ENCODE results near the gene TMOD1. TPM values are rescaled to one million over a fixed set of nuclear protein-coding genes. Genes with fewer than 3 reads are reported as not detected.

Gene TMOD1
- total and polyA plus RNA-seq, 2 of the 8 experiments (the other 6 are each of a cell fraction or from before 2014, with no cell fraction given), result 0.17 to 0.88 TPM

GRCh38 chr9:97502222-97502983 lies 937 bp downstream of the TMOD1 start (continued):
- peak; percentile 62; the same call in 1 of the 2 replicates for TF ChIP-seq E2F6 (IDR thresholded peaks at IDR 0.05)
- TF ChIP-seq MAX (IDR thresholded peaks at IDR 0.05), result peak; percentile 13
- TF ChIP-seq NRF1 (IDR thresholded peaks at IDR 0.05; ENCODE audit: low read depth, low read length), result 0 out of 2 replicates have a peak, but pooled peaks have one; percentile 6
- TF ChIP-seq KDM5A (IDR thresholded peaks at IDR 0.05; ENCODE audit: low read length), result no peak
- no peak for TF ChIP-seq TAF7 (optimal IDR thresholded peaks at IDR 0.05; ENCODE audit: borderline replicate concordance, low read depth, low read length)
- peak; percentile 85 for TF ChIP-seq EZH2 (IDR thresholded peaks at IDR 0.05; ENCODE audit: low read depth, low read length, severe bottlenecking)
- TF ChIP-seq SUZ12 (IDR thresholded peaks at IDR 0.05; ENCODE audit: low read length), result peak; percentile 87
- TF ChIP-seq BCL11A (IDR thresholded peaks at IDR 0.05; ENCODE audit: low read depth in 2 of 2, low read length in 2 of 2), result no peak
- TF ChIP-seq TAF1 (IDR thresholded peaks at IDR 0.05; ENCODE audit: low read depth, low read length), result no peak
- no peak for TF ChIP-seq CHD1 (IDR thresholded peaks at IDR 0.05; ENCODE audit: low read depth, low read length)
- no peak for TF ChIP-seq RXRA (IDR thresholded peaks at IDR 0.05; ENCODE audit: insufficient read depth, low read depth, low read length)
- TF ChIP-seq HDAC2 (IDR thresholded peaks at IDR 0.05; ENCODE audit: borderline replicate concordance in 1 of 2, low read depth in 2 of 2, low read length in 2 of 2), result no peak
- TF ChIP-seq SRF (IDR thresholded peaks at IDR 0.05; ENCODE audit: low read depth, low read length), result no peak
- peak; percentile 65 for TF ChIP-seq KDM4A (IDR thresholded peaks at IDR 0.05; ENCODE audit: low read depth, low read length, severe bottlenecking)
- TF ChIP-seq HDAC6 (IDR thresholded peaks at IDR 0.05; ENCODE audit: low read depth, low read length), result no peak
- no peak for TF ChIP-seq CBX8 (IDR thresholded peaks at IDR 0.05; ENCODE audit: borderline replicate concordance, low read depth, low read length)

Measured in H1 (cell line).